ENCODE data around the gene UPF3B.
A peak's percentile ranks its signal among the peaks of the same experiment; 100 is the strongest.
"Not testable (repeated sequence)": the region's sequence is repeated elsewhere in the genome, so short reads cannot be mapped to it uniquely, and the experiment has no call there.

Gene UPF3B, protein sequence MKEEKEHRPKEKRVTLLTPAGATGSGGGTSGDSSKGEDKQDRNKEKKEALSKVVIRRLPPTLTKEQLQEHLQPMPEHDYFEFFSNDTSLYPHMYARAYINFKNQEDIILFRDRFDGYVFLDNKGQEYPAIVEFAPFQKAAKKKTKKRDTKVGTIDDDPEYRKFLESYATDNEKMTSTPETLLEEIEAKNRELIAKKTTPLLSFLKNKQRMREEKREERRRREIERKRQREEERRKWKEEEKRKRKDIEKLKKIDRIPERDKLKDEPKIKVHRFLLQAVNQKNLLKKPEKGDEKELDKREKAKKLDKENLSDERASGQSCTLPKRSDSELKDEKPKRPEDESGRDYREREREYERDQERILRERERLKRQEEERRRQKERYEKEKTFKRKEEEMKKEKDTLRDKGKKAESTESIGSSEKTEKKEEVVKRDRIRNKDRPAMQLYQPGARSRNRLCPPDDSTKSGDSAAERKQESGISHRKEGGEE

DNA sequence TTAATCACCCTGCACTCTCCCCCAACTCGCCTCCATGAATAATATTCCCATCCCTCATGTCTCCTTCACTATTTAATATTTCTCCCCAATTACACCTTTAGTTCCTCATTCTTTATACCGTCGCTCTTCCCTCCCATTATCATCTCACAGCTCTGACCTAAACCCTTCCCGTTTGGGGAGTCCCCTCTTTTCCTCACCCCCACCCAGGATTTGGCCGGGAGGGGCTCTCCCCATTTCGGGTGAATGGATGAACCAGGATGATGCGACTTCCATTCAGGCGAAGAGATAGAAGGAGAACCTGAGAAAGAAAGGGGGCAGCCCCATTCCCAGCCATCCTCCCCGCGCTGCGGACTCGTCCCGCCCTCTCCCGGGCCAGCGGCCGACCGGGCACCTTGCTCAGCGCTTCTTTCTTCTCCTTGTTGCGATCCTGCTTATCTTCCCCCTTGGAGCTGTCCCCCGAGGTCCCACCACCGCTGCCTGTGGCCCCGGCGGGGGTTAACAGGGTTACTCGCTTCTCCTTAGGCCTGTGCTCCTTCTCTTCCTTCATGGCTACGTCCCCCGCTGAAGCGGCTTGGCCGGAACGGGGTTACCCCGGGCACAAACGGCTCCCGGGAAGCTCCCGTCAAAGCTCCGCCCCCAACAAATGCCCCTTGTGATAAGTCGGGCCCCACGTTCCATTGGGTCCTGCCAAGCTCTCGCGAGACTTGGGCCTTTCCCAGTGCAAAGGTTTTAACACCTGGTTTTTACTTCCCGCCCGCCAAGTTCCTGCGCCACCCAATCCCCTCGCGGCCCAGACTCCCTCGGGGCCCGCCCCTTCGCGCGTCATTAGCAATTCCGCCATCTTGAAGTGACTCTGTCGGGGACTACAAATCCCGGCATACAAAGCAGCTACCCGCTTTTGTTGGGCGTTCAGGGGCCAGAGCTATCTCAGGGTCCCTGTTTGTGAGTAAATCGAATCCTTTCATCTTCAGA lies at the start of gene UPF3B:
Gene UPF3B (minus strand): TSS at position 582 of the 972 bp plus-strand sequence. CDS start 35 bp downstream, at position 547.
- DNase-seq (ENCODE audit: low read depth in 2 of 2) = peak; percentile 85 to 89

DNA sequence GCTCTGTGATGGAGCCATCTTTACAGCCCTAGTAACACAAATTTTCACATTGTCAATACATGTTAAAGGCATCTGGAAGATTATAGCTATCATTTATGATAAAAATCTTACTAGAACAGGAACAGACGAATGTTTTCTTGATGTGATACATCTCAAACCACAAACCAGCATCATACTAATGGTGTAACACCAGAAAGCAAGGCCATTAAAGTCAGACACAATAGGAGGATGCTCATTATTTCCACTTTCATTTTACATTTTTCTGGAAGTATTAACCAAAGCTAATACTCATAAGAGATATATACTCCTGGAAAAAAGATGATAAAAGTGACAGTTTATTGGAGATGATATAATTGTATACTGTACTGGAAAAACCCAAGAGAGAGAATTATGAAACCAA lies 48.2 kb upstream of the UPF3B start:
- DNase-seq (ENCODE audit: low read depth in 2 of 2) = no peak

DNA sequence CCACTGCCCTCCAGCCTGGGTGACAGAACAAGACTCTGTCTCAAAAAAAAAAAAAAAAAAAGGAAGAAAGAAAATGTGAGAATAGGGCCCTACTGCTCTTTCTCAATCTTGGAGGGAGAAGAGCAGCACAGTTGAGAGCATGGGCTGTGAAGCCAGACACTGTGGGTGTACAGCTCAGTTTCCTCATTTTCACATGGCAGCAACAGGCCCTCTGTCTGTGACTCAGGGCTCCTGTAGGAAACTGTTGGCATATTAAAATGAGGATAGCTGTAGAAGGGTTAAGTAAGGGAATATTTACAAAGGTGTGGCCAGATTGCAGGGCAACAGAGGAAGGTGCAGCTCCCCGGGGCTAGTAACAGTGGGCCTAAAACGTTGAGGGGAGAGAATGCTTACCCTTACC lies 46.4 kb upstream of the UPF3B start:
- DNase-seq (ENCODE audit: low read depth in 2 of 2) = no peak

DNA sequence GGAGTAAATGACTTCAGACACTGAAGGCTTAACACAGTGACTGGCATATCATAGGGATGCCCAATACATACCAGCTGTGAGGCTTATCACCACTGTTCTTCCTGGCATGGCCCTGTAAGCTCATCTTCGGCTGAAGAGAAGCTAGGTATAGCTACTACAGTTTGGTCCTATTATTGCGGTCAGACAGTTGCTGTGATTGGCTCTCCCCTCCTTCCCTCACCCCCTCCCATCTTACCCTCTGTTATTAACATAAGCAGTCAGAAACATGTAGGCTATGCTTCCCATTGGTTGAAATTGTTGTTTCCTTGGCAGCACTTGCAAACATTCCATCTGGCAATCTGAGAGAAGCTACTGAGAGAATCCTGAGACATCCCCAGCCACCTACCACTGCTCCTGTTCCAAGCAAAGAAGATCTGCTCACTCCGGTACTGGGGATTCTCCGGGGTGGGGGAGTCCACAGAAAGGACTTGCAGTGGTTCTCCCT lies 43.1 kb upstream of the UPF3B start, which contains the start of gene AKAP14:
Gene AKAP14 (plus strand): TSS at position 51 of the 484 bp plus-strand sequence. CDS start 7,331 bp downstream, outside the sequence.
- no peak for DNase-seq (ENCODE audit: low read depth in 2 of 2)

DNA sequence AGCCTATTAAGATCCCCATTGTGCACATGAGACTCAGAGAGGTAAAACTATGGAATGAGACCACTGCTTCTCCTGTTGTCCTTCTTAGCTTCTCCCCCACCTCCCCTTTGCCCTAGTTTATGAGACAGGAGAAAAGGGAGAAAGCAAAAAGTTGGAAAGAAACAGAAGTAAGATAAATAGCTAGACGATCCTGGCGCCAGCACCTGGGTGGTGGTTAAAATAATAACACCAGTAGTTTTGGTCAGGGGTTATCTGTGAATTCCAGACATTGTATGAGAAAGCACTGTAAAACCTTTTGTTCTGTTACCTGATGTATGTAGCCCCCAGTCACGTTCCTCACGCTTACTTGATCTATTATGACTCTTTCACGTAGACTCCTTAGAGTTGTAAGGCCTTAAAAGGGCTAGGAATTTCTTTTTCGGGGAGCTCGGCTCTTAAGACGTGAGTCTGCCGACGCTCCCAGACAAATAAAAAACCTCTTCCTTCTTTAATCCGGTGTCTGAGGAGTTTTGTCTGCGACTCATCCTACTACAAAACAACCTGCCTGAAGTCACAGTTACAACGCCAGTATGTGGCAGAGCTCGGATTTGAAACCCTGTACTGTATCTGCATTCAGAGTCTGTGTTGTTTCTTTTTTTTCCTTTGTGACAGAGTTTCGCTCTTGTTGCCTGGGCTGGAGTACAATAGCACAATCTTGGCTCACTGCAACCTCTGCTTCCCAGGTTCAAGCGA lies 39.4 kb upstream of the UPF3B start:
- not testable (repeated sequence) for DNase-seq (ENCODE audit: low read depth in 2 of 2)

DNA sequence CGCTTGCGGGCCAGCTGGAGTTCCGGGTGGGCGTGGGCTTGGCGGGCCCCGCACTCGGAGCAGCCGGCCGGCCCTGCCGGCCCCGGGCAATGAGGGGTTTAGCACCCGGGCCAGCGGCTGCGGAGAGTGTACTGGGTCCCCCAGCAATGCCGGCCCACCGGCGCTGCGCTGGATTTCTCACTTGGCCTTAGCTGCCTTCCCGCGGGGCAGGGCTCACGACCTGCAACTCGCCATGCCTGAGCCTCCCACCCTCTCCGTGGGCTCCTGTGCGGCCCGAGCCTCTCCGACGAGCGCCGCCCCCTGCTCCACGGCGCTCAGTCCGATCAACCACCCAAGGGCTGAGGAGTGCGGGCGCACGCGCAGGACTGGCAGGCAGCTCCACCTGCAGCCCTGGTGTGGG lies 37.9 kb upstream of the UPF3B start:
- not testable (repeated sequence) for DNase-seq (ENCODE audit: low read depth in 2 of 2)

DNA sequence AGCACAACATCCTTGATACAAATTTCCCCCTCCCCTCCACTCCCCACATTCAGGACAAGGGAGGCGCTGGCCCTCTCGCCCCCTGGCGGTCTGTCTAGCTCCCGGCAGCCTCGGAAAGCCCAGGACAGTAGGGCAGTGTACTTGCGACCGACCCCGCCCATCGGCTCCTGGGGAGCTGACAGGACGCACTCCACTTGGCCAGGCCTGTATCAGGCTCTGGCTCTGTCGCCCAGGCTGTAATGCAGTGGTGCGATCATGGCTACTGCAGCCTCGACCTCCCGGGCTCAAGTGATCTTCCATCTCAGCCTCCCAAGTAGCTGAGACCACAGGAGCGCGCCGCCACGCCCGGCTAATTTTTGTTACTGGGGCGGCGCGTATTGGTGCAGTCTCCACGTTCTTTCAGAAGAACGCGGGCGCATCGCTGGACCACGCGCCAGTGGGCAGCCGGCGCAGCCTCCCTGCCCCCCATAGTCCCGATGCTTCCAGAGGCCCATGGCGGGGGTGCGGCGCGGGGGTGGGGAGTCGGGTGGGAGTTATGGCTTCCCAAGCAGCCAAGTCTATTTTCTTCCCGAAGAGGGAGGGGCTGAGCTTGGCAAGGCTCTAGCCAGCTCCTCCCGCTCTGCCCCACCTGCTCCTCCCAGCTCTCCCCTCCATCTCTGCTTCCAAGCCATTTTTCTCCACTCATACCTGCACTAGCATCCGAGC lies 35.1 kb upstream of the UPF3B start:
- peak in 1 of 2 donors; percentile 30 for DNase-seq (ENCODE audit: low read depth in 2 of 2)

DNA sequence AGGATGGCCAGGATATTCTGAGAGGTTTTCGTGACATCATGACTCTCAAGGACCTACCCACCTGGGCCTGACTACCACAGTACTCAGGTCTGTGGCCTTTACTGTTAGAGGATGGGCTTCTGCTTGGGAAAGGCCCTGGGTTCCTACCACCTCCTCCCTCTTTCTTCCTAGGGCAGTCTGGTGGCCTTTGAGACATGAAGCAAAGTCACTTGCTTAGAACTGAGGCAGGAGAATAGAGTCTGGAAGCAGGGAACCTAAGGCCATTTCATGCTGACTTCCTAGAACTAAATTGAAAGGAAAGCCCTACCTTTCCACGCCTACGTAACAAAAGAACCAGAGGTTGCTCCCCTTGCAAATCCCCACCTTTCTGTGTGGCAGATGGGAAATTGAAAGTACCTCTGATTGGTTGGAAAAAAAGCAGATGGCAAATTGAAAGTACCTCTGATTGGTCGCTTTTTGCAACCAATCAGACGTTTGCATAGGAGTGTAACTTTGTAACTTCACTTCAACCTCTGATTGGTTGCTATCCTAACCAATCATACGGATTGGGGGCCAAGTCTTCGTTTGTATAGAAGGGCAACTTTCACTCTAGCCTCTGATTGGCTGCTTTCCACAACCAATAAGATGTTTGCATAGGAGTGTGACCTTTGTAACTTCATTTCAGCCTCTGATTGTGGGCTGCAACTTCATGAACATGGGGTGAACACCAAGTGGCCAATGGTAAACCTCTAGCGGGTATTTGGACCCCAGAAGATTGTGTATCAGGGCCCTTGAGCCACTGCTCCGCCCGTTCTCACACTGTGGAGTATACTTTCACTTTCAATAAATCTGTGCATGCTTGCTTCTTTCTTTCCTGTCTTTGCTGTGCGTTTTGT lies 33.0 kb upstream of the UPF3B start:
- DNase-seq (ENCODE audit: low read depth in 2 of 2) = no peak

DNA sequence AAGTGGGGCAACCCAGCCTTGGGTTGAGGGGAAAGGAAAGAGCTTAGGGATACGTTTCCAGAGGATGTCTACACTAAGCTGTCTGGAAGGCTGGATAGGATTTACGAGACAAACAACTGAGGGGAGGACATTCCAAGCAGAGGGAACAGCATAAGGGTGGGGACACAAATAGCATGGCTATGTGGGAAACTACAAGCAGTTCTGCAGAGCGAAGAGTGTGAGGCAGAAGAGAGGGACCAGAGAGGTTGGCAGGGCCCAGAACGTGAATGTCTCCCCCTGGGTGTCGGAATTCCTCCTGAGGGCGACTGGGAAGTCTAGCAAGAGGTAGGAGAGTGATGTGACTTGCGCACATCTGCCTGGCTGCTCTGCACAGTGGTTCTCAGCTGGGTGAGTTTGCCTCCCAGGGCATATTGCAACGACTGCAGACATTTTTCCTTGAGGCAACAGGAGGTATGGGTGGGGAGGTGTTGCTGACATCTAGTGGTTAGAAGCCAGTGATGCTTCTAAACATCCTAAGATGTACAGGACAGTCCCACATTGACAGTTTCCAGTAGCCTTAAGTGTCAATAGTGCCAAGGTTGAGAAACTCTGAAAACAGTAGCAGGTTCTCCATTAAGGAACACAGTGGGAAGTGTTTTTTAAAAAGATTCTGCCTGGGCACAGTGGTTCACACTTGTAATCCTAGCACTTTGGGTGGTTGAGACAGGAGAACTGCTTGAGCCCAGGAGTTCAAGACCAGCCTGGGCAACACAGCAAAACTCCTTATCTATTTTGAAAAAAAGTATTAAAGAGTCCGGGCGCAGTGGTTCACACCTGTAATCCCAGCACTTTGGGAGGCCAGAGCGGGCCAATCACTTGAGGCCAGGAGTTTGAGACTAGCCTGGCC lies 28.0 kb upstream of the UPF3B start:
- DNase-seq (ENCODE audit: low read depth in 2 of 2) = no peak

DNA sequence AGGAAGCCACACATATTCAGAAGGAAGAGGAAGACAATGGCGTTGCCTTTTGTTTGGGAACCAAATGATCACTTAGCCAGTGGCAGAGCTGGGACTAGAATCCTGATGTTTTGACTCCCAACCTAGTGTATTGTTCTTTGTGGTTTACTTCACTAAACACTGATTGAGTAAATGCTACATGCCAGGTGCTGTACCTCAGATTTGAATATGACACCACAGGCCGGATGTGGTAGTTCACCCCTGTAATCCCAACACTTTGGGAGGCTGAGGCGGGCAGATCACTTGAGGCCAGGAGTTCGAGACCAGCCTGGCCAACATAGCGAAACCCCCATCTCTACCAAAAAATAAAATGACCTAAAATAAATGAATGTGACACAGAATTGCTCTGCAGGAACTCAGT lies 27.3 kb upstream of the UPF3B start:
- DNase-seq (ENCODE audit: low read depth in 2 of 2) = no peak

DNA sequence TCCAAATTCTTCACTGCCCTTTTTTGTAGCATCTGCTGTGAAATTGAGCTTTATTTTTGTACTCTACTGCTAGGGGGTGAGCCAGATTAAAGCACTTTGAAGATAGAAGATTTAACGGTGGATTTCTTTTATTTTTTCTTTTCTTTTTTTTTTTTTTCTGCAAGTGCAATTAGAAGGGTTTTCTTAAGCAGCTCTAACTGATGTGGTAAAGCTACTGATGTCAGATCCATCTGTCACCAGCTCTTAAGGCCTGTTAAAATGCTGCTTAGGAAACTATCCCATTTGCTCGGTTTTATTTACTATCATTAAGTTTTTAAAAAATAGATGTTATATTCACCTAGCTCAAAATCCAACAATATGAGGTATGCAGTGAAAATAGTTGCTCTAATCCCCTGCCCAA lies 26.0 kb upstream of the UPF3B start:
- no peak for DNase-seq (ENCODE audit: low read depth in 2 of 2)

DNA sequence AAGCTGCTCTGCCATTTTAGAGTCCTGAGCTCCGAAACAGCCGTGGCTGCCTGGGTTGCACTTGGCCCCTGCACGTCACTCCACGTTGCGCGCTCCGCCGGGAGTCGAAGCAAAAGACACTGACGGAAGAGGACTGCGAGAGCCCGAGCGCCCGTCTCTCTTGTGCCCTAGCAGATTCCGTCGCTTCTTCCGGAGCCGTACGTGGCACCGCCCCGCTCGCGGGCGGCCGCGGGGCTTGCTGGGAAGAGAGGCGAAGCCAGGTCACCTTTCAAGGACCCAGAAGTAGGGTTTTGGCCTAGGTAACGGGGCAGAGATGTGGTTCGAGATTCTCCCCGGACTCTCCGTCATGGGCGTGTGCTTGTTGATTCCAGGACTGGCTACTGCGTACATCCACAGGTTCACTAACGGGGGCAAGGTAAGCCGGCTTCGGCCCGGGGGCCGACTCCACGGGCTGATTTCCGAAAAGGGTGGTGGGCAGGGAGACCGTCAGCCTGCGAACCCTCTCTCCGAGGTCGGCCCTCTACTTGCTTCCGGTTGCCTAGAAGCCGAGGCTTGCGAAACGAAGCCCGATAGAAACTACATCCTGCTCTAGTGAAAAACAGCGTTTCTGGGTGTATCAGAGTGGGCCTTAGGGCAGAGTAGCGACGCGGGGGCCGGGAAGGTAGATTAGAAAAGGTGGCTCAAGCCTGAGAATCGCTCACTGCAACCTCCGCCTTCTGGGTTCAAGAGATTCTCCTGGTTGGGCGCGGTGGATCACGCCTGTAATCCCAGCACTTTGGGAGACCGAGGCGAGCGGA lies 19.0 kb upstream of the UPF3B start, which contains the start of the genes NDUFA1 and RNF113A:
Gene NDUFA1 (plus strand): TSS at position 234 of the 797 bp plus-strand sequence. CDS start 80 bp downstream, at position 314.
Gene RNF113A (minus strand): TSS at position 135 of the 797 bp plus-strand sequence. CDS start 120 bp downstream, at position 15.
- peak; percentile 76 to 79 for DNase-seq (ENCODE audit: low read depth in 2 of 2)

DNA sequence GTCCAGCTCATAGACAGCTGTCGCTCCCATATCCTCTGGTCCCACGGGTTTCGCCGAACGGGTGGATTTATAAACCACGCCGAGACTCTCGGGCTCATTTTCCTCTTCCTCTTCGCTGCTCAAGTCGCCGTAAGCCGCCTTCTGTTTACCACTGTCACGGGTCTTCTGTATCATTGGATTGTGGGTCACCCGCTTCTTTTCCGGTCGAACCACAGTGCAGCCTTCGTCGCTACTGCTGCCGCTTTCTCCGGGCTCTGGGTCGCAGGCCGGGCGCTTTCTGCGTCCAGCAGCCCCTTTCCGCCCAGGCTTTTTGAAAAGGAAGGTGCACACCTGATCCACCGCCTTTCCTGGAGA lies 18.5 kb upstream of the UPF3B start:
- peak in 1 of 2 donors; percentile 4 for DNase-seq (ENCODE audit: low read depth in 2 of 2)

DNA sequence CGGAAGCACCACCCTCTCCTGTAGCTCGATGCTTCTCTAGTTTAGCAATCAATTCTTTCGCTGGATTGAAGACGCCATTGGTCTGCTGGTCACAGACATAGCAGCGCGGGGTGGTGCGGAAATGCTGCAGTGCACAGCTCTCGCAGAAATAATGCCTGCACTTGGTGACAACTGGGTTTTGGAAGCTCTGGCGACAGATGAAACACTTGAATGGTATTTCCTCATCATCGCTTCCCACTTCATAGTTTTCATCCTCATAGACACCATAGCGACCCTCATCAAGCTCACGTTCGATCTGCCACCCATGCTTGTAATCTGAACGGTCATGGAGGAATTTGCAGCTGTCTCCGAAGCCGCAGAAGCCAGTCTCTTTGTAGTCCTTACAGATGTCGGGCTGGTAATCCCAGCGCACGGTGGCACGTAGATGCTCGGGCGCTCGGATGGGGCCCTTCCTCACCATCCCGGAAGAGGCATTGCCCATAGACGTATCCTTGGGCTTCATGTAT lies 17.9 kb upstream of the UPF3B start:
- DNase-seq (ENCODE audit: low read depth in 2 of 2) = peak; percentile 5 to 10

DNA sequence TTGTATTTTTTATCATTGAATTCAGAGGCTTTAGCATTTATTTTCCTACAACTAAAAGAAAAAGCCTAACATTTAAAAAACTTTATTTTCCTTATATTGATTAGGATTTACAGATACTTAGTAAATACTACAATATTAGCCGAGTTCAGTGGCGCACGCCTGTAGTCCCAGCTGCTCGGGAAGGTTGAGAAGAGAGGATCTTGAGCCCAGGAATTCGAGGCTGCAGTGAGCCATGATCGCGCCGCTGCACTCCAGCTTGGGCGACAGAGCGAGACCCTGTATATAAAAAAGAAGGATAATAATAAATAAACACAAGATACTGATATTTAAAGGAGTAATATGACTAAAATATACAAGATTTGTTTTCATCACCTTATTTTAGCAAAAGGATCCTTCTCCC lies 681 bp upstream of the UPF3B start:
- DNase-seq (ENCODE audit: low read depth in 2 of 2) = no peak

DNA sequence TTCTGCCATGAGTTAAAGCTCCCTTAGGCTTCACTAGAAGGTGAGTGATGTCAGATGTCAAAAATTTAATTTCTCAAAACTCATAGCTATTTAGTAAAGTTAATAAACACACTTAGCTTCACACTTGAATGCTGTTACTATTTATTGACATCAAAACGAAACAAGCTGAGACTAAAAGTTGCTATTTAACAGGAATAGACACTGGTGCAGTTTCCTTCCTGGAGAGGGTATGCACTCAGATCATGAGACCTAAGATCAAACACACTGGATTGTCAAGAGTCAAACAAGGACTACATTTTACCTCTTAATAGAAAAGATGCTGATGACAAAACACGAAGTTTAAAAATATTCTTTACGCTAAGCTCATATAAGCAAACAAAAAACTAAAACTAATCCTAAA lies 18.9 kb downstream of the UPF3B start:
- DNase-seq (ENCODE audit: low read depth in 2 of 2) = no peak

DNA sequence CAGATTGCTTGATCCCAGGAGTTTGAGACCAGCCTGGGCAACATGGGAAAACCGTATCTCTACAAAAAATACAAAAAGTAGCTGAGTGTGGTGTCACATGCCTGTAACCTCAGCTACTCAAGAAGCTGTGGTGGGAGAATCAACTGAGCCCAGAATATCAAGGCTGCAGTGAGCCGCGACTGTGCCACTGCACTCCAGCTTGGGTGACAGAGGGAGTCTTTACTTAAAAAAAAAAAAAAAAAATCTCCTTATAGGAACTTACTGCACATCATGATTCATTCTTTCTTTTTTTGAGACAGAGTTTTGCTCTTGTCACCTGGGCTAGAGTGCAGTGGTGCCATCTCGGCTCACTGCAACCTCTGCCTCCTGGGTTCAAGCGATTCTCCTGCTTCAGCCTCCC lies 24.3 kb downstream of the UPF3B start:
- DNase-seq (ENCODE audit: low read depth in 2 of 2) = no peak
